ENCODE measurements around the gene BCL6B.

GRCh38 chr17:7070712-7071111, 47.9 kb downstream of the BCL6B start:
- TF ChIP-seq CTCF (IDR thresholded peaks at IDR 0.05) (no peak), POLR2A (IDR thresholded peaks at IDR 0.05) (no peak)

All from uterus (tissue), 2 donors.